Fibroblast of peridontal ligament (primary cell): ENCODE data around the gene TROAP.
"Not testable (repeated sequence)": the region's sequence is repeated elsewhere in the genome, so short reads cannot be mapped to it uniquely, and the experiment has no call there.

ENCODE experiments used
- DNase-seq: peaks from one replicate; pipeline ENCODE4 v3.0.0-alpha.2; 2010; ENCODE audit errors: extremely low read depth

The TROAP gene

DNA sequence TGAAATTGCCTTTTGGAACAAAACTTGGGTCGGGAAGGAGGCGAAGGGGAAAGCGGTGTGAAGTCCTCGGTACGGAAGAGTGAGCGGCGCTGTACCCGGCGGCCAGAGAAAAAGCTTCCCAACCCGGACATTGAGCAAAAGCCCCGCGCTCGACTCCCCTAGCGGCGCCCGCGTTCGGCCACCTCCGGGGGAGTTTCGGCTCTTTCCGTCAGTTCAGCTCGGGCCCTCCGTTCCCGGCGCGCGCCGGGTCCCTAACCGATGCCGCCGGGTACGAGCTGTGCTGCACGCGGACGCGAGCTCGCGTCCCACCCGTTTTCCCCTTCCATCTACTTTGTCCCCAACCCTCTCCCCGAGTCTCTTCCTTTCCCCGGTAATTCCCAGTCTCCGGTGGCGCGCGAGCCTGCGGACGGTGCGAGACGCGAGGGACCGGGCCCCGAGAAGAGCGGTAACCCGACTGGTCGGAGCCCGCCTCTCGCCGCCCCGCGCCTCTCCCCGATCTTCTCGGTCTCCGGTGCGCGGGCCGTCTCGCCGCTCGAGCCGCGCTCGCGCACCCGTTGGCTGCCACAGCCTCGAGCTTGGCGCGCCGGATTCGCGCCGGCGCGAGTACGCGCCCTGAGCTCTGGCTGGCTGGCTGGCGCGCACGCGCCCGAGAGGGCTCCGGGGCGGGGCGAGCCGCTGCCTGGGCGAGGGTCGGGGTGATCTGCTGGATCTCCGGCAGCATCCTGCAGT lies 43.8 kb downstream of the TROAP start:
- peak; percentile 85 for DNase-seq

DNA sequence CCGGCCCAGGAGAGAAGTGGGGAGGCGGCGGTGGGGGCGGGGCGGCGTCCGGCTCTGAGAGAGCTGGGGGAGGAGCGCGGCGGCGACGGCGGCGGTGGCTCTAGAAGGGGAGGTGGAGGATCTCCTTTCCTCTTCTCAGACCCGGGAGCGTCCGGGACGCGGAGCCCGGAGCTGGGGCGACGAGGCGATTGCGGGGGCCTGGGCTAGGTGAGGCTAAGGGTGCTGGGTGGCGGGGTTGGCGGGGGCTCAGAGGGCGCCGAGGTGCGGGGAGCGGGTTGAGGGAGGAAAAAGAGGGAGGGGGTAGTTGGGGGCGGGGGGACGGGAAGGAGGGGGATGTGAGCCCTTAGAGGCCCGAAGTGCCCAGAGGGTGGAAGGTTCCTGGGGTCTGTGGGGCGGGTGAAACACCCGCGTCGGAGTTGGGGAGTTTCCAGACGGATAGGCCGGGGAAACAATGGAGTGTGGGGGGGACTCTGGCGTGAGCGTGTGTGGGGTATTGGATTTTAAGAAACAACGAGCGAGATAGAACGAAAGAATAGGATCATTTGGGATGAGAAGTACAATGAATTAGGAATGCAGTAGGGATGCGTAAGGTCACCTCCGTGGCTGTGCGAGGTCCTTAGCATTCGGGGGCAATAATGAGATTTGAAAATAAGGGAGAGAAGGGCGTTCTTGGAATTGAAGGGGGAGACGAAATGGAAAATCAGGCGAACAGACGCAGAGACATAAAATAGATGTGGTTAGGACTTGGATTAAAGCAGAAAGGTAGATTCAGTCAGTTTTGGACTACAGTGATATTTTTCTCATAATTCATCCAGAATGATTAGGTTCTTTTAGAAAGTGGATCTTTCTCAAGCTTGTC lies 44.6 kb downstream of the TROAP start, which contains the start of gene SPATS2:
TSS of gene SPATS2 (plus strand) at position 82 of the 859 bp plus-strand sequence. CDS start 93,551 bp downstream, outside the sequence.
- DNase-seq = peak; percentile 29

DNA sequence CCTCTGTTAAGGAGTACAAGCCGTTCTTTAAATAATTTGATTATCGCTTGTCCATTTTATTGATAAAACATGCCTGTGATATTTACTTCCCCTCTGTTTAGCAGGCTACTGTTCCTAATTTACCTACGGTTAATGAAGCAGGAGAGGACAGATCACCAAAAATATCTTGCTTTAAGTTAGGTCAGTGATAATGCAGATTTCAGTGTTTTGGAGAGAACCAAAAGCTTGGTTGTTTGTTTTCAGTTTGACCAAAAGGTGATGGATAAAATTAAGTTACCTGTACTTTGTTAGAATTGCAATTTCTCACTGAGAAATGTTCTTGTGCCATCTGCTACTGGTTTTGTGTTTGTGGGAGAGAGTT lies 45.2 kb downstream of the TROAP start:
- no peak for DNase-seq

DNA sequence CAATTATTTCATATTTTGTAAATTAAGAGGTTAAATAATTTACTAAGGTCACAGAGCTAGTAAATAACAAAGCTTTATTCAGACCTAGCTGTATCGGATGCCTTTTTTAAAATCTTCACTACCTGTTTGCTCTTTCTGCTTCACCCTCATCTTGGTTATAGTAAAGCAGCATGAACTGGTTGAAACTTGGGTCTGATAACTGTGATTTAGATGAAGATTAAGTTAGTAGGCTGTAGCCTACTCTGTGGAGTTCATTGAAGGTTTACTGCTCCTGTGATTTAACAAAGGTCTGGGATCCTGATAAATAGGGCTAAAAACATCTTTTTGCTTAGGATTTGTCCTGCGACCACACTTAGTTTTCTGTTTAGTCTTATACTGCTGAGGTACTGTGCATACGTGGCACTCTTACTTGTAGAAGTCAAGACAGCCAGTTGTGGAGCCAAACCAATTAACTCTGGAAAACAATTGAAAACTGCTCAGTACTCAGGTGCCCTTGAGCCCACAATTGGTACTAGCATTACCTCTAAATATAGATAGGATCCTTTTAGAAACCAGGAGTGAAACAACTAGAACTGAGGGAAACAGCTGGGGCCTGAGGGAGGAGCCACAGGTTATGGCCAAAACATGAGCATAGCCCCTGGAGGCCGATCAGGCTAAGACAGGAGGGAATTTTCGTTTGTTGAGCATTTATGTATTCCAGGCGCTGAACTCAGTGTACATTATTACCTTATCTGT lies 46.5 kb downstream of the TROAP start:
- peak; percentile 54 for DNase-seq

DNA sequence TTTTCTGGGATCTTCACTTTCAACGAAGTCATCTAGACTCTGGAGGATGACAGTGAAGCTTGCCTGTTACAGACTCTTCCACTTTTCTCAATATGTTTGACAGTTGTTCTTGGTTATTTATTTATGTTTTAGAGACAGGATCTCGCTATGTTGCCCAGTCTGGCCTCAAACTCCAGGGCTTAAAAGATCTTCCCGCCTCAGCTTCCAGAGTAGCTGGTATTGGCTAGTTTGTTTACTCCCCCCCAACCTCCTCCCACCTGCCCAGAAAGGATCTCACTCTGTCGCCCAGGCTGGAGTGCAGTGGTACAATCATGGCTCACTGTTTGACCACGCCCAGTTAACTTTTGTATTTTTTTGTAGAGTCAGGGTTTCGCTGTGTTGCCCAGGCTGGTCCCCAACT lies 47.5 kb downstream of the TROAP start:
- no peak for DNase-seq

DNA sequence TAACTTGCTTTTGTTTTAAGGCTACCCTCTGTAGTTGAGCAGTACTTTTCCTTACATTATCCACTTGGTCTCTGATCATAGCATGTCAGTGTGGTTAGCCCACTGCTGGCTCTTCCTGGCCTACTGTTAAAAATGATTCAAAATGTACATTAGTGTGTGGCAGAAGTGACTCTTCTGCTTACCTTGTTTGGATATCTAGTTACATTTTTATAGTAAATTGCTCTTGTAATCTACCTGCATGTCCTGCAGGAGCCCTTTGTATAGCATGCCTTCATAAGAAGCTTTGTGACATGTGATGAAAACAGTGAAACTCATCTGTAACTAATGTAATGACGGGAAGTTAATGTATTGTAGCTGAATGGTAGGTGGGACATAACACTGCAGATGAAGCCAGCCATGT lies 52.4 kb downstream of the TROAP start:
- DNase-seq = no peak

DNA sequence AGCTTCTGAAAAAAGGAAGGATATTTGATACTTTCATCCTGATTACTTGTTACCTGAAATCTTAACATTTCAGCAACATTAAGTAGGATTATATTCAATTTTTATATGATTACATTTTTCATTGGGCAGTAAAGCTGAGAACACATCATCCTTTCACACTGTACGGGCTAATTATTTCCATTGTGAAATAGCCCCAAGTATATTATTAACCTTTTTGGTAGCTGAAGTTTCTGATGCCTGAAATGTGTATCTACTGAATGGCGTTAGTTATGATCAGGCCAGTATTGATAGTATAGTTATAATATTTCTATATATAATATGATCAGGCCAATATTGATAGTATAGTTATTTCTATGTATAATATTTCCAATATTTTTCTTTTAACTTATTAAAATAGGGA lies 54.3 kb downstream of the TROAP start:
- DNase-seq = no peak

DNA sequence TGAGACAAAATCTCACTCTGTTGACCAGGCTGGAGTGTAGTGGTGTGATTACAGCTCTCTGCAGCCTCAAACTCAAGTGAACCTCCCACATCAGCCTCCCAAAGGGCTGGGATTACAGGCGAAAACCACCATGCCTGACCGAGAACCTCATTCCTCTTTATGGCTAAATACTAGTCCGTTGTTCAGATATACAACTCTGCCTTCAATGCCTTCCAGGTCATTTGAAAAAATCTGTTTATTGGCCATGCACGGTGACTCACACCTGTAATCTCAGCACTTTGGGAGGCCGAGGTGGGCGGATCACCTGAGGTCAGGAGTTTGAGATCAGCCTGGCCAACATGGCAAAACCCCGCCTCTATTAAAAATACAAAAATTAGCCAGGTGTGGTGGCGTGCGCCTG lies 57.1 kb downstream of the TROAP start:
- DNase-seq = not testable (repeated sequence)
